Measurements from ENCODE around the gene ARRB1. TPM values are rescaled to one million over a fixed set of nuclear protein-coding genes. Genes with fewer than 3 reads are reported as not detected.

Gene ARRB1
- total and polyA plus RNA-seq, 2 of the 13 experiments (the other 11 are each of a cell fraction or from before 2014, with no cell fraction given): 22.5 to 35.7 TPM

- TF ChIP-seq ZNF362 (CRISPR knock-in tag; IDR thresholded peaks at IDR 0.05; ENCODE audit: borderline replicate concordance): peak; percentile 56; the same call in 1 of the 2 replicates
- 0 out of 2 replicates have a peak, but pooled peaks have one; percentile 17 for TF ChIP-seq ZNF343 (CRISPR knock-in tag; IDR thresholded peaks at IDR 0.05)
- TF ChIP-seq HINFP (CRISPR knock-in tag; IDR thresholded peaks at IDR 0.05; ENCODE audit: low read depth): no peak
- 0 out of 2 replicates have a peak, but pooled peaks have one; percentile 15 for TF ChIP-seq ZNF609 (CRISPR knock-in tag; IDR thresholded peaks at IDR 0.05; ENCODE audit: borderline replicate concordance)
- TF ChIP-seq XRCC5 (optimal IDR thresholded peaks at IDR 0.05; ENCODE audit: low read length): no peak
- TF ChIP-seq FOXA1 (IDR thresholded peaks at IDR 0.05): no peak
- 0 out of 2 replicates have a peak, but pooled peaks have one; percentile 7 for TF ChIP-seq FOXA1 (CRISPR knock-in tag; IDR thresholded peaks at IDR 0.05)
- no peak for TF ChIP-seq IKZF1 (IDR thresholded peaks at IDR 0.05)
- TF ChIP-seq BRCA1 (CRISPR knock-in tag; IDR thresholded peaks at IDR 0.05): no peak
- TF ChIP-seq FOXC1 (CRISPR knock-in tag; IDR thresholded peaks at IDR 0.05; ENCODE audit: borderline replicate concordance): no peak
- peak; percentile 20 for TF ChIP-seq DBP (CRISPR knock-in tag; IDR thresholded peaks at IDR 0.05; ENCODE audit: not compliant biosample characterization)
- peak; percentile 93 for TF ChIP-seq ZNF687 (CRISPR knock-in tag; IDR thresholded peaks at IDR 0.05)
- 0 out of 2 replicates have a peak, but pooled peaks have one; percentile 42 for TF ChIP-seq ZNF605 (CRISPR knock-in tag; IDR thresholded peaks at IDR 0.05)
- TF ChIP-seq HNF4A (CRISPR knock-in tag; IDR thresholded peaks at IDR 0.05): no peak
- 0 out of 2 replicates have a peak, but pooled peaks have one; percentile 47 for TF ChIP-seq ZFP36L1 (CRISPR knock-in tag; IDR thresholded peaks at IDR 0.05)
Observed at GRCh38 chr11:75350743-75351540, 519 bp downstream of the ARRB1 start (continued).
